Liver (tissue), 9 donors: Measurements from ENCODE around the gene BRAT1. TPM values are rescaled to one million over a fixed set of nuclear protein-coding genes. Genes with fewer than 3 reads are reported as not detected.

Source experiments
- DNase-seq: peaks from one replicate; pipeline ENCODE4 v3.0.0-alpha.2; 2017; ENCODE audit warnings: low spot score
- H3K27ac ChIP-seq, 2 donors: one replicate each; pipeline ENCODE4 v1.7.0; 2013; ENCODE audit warnings: inconsistent platforms in 2 of 2, low read length in 2 of 2, control low read depth in 1 of 2, low read depth in 1 of 2, mild to moderate bottlenecking in 1 of 2
- H3K27me3 ChIP-seq, 4 donors: one replicate each; pipeline versions ENCODE4 v1.6.1 to v1.7.0; 2013; ENCODE audit warnings: low read length in 3 of 4, inconsistent platforms in 1 of 4, mild to moderate bottlenecking in 1 of 4, moderate library complexity in 1 of 4; ENCODE audit not compliant: control insufficient read depth in 4 of 4, insufficient read depth in 4 of 4
- H3K36me3 ChIP-seq, 4 donors: one replicate each; pipeline versions ENCODE4 v1.6.1 to v1.7.0; 2013; ENCODE audit warnings: low read length in 3 of 4, mild to moderate bottlenecking in 3 of 4, low read depth in 1 of 4, moderate library complexity in 1 of 4; ENCODE audit not compliant: control insufficient read depth in 4 of 4, insufficient read depth in 3 of 4
- H3K4me1 ChIP-seq, 4 donors: one replicate each; pipeline versions ENCODE4 v1.6.1 to v1.7.0; 2013; ENCODE audit warnings: low read length in 3 of 4, mild to moderate bottlenecking in 3 of 4, moderate library complexity in 1 of 4; ENCODE audit not compliant: control insufficient read depth in 4 of 4, insufficient read depth in 4 of 4
- H3K4me3 ChIP-seq, 3 donors: one replicate each; pipeline versions ENCODE4 v1.6.1 to v1.7.0; 2013; ENCODE audit warnings: low read length in 3 of 3, control low read depth in 1 of 3, low read depth in 1 of 3, mild to moderate bottlenecking in 1 of 3
- H3K9ac ChIP-seq, 2 donors: one replicate each; pipeline ENCODE4 v1.7.0; 2013; ENCODE audit warnings: low read length in 2 of 2, mild to moderate bottlenecking in 2 of 2, moderate library complexity in 2 of 2, control low read depth in 1 of 2, low read depth in 1 of 2
- H3K9me3 ChIP-seq, 4 donors: one replicate each; pipeline versions ENCODE4 v1.6.1 to v1.7.0; 2013; ENCODE audit warnings: low read length in 3 of 4; ENCODE audit not compliant: control insufficient read depth in 4 of 4
- ATF3 ChIP-seq: IDR thresholded peaks from 2 replicates; pipeline ENCODE4 v1.6.1; 2016; ENCODE audit warnings: antibody characterized with exemption
- EGR1 ChIP-seq, 2 donors: IDR thresholded peaks; 2 replicates each; pipeline ENCODE4 v1.6.1; 2016 to 2018; ENCODE audit warnings: antibody characterized with exemption in 2 of 2, low read depth in 2 of 2
- FOXA2 ChIP-seq: IDR thresholded peaks from 2 replicates; pipeline ENCODE4 v1.6.1; 2016; ENCODE audit warnings: antibody characterized with exemption
- GABPA ChIP-seq, 2 donors: IDR thresholded peaks in 1 of 2; conservative IDR thresholded peaks in 1 of 2; 2 replicates each; pipeline ENCODE4 v1.6.1; 2016; ENCODE audit warnings: antibody characterized with exemption in 2 of 2, mild to moderate bottlenecking in 1 of 2, moderate library complexity in 1 of 2
- HNF4A ChIP-seq, 2 donors: conservative IDR thresholded peaks; 2 replicates each; pipeline ENCODE4 v1.6.1; 2016; ENCODE audit warnings: antibody characterized with exemption in 2 of 2, mild to moderate bottlenecking in 2 of 2
- HNF4G ChIP-seq: IDR thresholded peaks from 2 replicates; pipeline ENCODE4 v1.6.1; 2016; ENCODE audit warnings: antibody characterized with exemption
- MAX ChIP-seq: IDR thresholded peaks from 2 replicates; pipeline ENCODE4 v1.6.1; 2016; ENCODE audit warnings: antibody characterized with exemption
- NR2F2 ChIP-seq: IDR thresholded peaks from 2 replicates; pipeline ENCODE4 v1.6.1; 2016; ENCODE audit warnings: antibody characterized with exemption
- RAD21 ChIP-seq, 2 donors: IDR thresholded peaks; 2 replicates each; pipeline ENCODE4 v1.6.1; 2016; ENCODE audit warnings: antibody characterized with exemption in 2 of 2, mild to moderate bottlenecking in 2 of 2
- RXRA ChIP-seq, 2 donors: IDR thresholded peaks; 2 replicates each; pipeline ENCODE4 v1.6.1; 2017 to 2018; ENCODE audit warnings: antibody characterized with exemption in 2 of 2, mild to moderate bottlenecking in 1 of 2
- WGBS: extraction: QIAGEN DNeasy Blood & Tissue Kit; methylation state at CpG from one replicate; pipeline ENCODE4 v1.1.7; 2013; 5-methylcytosine and 5-hydroxymethylcytosine counted together
- polyA plus RNA-seq, 2 donors: library from polyadenylated mRNA; stranded (reverse) in 1 of 2; unstranded in 1 of 2; fragments of 200-250 nt in 1 of 2; fragments of >200 nt in 1 of 2; fragmentation: Nextera tagmentation in 1 of 2; extraction: Ambion mirVana in 1 of 2; gene quantifications; one replicate each; pipeline versions ENCODE4 v1.2.1 to v1.2.3, GENCODE V29; 2013 to 2015
- total RNA-seq, 2 donors: library from RNA; depleted of rRNA; stranded (reverse); fragments of >200 nt; gene quantifications; one replicate each; pipeline ENCODE4 v1.2.3, GENCODE V29; 2014
- TF ChIP-seq, protein P1 (sequence below): IDR thresholded peaks from 2 replicates; pipeline ENCODE4 v1.6.1; 2016; ENCODE audit warnings: antibody characterized with exemption
- TF ChIP-seq, protein P2 (sequence below): fragments of 150-350 bp; IDR thresholded peaks from 2 replicates; pipeline ENCODE4 v1.5.1; 2017; ENCODE audit warnings: improper control_type of control experiment, low read depth, low read length; ENCODE audit not compliant: missing input control
- TF ChIP-seq, protein P3 (sequence below): IDR thresholded peaks from 2 replicates; pipeline ENCODE4 v1.6.1; 2016; ENCODE audit warnings: antibody characterized with exemption, mild to moderate bottlenecking
- donor health status: healthy.
- donor health status: healthy.
- donor health status: healthy.
- donor health status: healthy.
- donor health status: healthy.

BRAT1 gene
- total and polyA plus RNA-seq, 4 donors = 10.0 to 20.7 (median 16.7) TPM

- H3K36me3 ChIP-seq = peaks cover 2 to 11% (median 7%) of the 10 kb centered on the region in 4 donors
- H3K4me1 ChIP-seq = no peaks in the 10 kb centered on the region
- 94% methylated on average over 56 of the region's 56 CpGs for WGBS
- TF ChIP-seq, protein P1, sequence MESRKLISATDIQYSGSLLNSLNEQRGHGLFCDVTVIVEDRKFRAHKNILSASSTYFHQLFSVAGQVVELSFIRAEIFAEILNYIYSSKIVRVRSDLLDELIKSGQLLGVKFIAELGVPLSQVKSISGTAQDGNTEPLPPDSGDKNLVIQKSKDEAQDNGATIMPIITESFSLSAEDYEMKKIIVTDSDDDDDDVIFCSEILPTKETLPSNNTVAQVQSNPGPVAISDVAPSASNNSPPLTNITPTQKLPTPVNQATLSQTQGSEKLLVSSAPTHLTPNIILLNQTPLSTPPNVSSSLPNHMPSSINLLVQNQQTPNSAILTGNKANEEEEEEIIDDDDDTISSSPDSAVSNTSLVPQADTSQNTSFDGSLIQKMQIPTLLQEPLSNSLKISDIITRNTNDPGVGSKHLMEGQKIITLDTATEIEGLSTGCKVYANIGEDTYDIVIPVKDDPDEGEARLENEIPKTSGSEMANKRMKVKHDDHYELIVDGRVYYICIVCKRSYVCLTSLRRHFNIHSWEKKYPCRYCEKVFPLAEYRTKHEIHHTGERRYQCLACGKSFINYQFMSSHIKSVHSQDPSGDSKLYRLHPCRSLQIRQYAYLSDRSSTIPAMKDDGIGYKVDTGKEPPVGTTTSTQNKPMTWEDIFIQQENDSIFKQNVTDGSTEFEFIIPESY = no peak
- TF ChIP-seq ATF3 = no peak
- H3K4me3 ChIP-seq = no peak overlapping the region
- H3K9me3 ChIP-seq = no peaks in the 10 kb centered on the region
- no peak overlapping the region for H3K27ac ChIP-seq
- H3K9ac ChIP-seq = no peak overlapping the region
- H3K27me3 ChIP-seq = no peaks in the 10 kb centered on the region
- DNase-seq = no peak
Measured at GRCh38 chr7:2576742-2577491, 21.6 kb upstream of the BRAT1 start.

GRCh38 chr7:2575733-2576340 lies 20.5 kb upstream of the BRAT1 start:
- 92% methylated on average over 21 of the region's 21 CpGs for WGBS
- Histone ChIP-seq H3K27ac (no peak overlapping the region), H3K27me3 (no peaks in the 10 kb centered on the region), H3K4me1 (no peaks in the 10 kb centered on the region), H3K36me3 (peaks cover 4 to 14% (median 7%) of the 10 kb centered on the region in 4 donors), H3K4me3 (no peak overlapping the region), H3K9me3 (no peaks in the 10 kb centered on the region), H3K9ac (no peak overlapping the region)
- TF ChIP-seq HNF4A (conservative IDR thresholded peaks at IDR 0.05) (no peak), MAX (no peak), NR2F2 (no peak), RXRA (IDR thresholded peaks at IDR 0.05) (no peak), RAD21 (IDR thresholded peaks at IDR 0.05) (no peak), HNF4G (no peak), EGR1 (IDR thresholded peaks at IDR 0.05; ENCODE audit: low read depth in 2 of 2) (no peak), FOXA2 (no peak), GABPA (IDR thresholded peaks at IDR 0.05 in 1 of 2, conservative IDR thresholded peaks at IDR 0.05 in 1 of 2) (no peak)
- TF ChIP-seq, protein P2, sequence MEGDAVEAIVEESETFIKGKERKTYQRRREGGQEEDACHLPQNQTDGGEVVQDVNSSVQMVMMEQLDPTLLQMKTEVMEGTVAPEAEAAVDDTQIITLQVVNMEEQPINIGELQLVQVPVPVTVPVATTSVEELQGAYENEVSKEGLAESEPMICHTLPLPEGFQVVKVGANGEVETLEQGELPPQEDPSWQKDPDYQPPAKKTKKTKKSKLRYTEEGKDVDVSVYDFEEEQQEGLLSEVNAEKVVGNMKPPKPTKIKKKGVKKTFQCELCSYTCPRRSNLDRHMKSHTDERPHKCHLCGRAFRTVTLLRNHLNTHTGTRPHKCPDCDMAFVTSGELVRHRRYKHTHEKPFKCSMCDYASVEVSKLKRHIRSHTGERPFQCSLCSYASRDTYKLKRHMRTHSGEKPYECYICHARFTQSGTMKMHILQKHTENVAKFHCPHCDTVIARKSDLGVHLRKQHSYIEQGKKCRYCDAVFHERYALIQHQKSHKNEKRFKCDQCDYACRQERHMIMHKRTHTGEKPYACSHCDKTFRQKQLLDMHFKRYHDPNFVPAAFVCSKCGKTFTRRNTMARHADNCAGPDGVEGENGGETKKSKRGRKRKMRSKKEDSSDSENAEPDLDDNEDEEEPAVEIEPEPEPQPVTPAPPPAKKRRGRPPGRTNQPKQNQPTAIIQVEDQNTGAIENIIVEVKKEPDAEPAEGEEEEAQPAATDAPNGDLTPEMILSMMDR = no peak
- TF ChIP-seq, protein P3, sequence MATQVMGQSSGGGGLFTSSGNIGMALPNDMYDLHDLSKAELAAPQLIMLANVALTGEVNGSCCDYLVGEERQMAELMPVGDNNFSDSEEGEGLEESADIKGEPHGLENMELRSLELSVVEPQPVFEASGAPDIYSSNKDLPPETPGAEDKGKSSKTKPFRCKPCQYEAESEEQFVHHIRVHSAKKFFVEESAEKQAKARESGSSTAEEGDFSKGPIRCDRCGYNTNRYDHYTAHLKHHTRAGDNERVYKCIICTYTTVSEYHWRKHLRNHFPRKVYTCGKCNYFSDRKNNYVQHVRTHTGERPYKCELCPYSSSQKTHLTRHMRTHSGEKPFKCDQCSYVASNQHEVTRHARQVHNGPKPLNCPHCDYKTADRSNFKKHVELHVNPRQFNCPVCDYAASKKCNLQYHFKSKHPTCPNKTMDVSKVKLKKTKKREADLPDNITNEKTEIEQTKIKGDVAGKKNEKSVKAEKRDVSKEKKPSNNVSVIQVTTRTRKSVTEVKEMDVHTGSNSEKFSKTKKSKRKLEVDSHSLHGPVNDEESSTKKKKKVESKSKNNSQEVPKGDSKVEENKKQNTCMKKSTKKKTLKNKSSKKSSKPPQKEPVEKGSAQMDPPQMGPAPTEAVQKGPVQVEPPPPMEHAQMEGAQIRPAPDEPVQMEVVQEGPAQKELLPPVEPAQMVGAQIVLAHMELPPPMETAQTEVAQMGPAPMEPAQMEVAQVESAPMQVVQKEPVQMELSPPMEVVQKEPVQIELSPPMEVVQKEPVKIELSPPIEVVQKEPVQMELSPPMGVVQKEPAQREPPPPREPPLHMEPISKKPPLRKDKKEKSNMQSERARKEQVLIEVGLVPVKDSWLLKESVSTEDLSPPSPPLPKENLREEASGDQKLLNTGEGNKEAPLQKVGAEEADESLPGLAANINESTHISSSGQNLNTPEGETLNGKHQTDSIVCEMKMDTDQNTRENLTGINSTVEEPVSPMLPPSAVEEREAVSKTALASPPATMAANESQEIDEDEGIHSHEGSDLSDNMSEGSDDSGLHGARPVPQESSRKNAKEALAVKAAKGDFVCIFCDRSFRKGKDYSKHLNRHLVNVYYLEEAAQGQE = no peak
- TF ChIP-seq, protein P1 = no peak
- DNase-seq = no peak
